Endothelial cell of umbilical vein (primary cell): ENCODE measurements around the gene QRFP.

Source experiments
- CTCF ChIP-seq, 2 donors: IDR thresholded peaks; 1 replicate in 1 of 2; 2 replicates in 1 of 2; pipeline ENCODE4 v1.5.1; 2011; ENCODE audit warnings: low read length in 2 of 2, mild to moderate bottlenecking in 2 of 2, moderate library complexity in 2 of 2, control low read depth in 1 of 2, inconsistent platforms in 1 of 2, low read depth in 1 of 2; ENCODE audit not compliant: insufficient read depth in 1 of 2; ENCODE audit errors: extremely low read depth in 1 of 2
- EZH2 ChIP-seq: IDR thresholded peaks from 2 replicates; pipeline ENCODE4 v1.6.1; 2012; ENCODE audit warnings: borderline replicate concordance, low read depth, mild to moderate bottlenecking, moderate library complexity, low read length, inconsistent platforms; ENCODE audit not compliant: severe bottlenecking
- FOS ChIP-seq: IDR thresholded peaks from 2 replicates; pipeline ENCODE4 v1.6.1; 2011; ENCODE audit warnings: mild to moderate bottlenecking, low read length, moderate library complexity, borderline replicate concordance; ENCODE audit not compliant: insufficient read depth

DNA sequence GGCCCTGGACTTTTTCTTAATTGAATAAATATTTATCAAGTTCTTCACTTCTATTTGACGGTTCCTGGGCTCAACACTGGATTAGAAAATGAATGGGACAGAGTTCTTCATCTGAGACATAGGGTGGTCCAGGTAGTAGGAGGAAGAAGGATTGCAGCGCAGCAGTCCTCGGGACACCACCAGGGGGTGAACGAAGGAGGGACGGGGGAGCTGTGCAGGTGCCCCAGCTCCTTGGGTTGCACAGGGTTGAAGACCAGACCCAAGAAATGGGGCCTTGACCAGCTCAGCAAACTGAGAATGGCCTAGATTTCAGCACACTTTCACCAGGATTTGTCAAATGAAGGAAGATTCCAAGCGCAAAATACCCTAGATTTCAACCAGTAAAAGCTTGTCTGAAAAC lies 32.1 kb downstream of the QRFP start:
- TF ChIP-seq CTCF (IDR thresholded peaks at IDR 0.05; ENCODE audit: extremely low read depth in 1 of 2, insufficient read depth in 1 of 2, low read depth in 1 of 2, low read length in 2 of 2), result no peak
- no peak for TF ChIP-seq FOS
- no peak for TF ChIP-seq EZH2
